Measurements from ENCODE around the gene PCDHGA12.

PCDHGA12 gene

GRCh38 chr5:141439411-141440141 lies 9.3 kb downstream of the PCDHGA12 start:
- DNase-seq (ENCODE audit: low read depth, low spot score): no peak

GRCh38 chr5:141440341-141440740 lies 10.0 kb downstream of the PCDHGA12 start:
- no peak for DNase-seq (ENCODE audit: low read depth, low spot score)

GRCh38 chr5:141441571-141442170 lies 11.4 kb downstream of the PCDHGA12 start:
- DNase-seq (ENCODE audit: low read depth, low spot score): no peak

DNA sequence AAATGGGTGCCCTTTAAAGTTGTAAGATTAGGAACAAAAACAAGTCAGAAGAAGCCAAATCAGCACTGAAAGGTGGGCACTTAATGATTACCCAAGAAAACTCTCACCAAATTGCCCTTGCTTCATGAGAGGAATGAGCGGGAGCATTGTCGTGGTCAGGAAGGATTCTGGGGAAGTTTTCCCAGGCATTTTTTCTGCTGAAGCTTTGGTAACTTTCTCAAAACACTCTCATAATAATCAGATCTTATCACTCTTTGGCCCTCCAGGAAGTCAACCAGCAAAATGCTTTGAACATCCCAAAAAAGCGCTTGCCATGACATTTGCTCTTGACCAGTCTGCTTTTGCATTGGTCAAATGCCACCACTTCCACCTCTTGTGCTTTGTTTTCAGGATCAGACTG lies 35.0 kb downstream of the PCDHGA12 start:
- DNase-seq (ENCODE audit: low read depth, low spot score): no peak

GRCh38 chr5:141475625-141476131 lies 45.4 kb downstream of the PCDHGA12 start, which contains the start of gene PCDHGC3:
Gene PCDHGC3, plus strand, starts transcription at chr5:141475966. Its CDS starts 151 bp downstream, at chr5:141476117.
- DNase-seq (ENCODE audit: low read depth, low spot score): no peak

DNA sequence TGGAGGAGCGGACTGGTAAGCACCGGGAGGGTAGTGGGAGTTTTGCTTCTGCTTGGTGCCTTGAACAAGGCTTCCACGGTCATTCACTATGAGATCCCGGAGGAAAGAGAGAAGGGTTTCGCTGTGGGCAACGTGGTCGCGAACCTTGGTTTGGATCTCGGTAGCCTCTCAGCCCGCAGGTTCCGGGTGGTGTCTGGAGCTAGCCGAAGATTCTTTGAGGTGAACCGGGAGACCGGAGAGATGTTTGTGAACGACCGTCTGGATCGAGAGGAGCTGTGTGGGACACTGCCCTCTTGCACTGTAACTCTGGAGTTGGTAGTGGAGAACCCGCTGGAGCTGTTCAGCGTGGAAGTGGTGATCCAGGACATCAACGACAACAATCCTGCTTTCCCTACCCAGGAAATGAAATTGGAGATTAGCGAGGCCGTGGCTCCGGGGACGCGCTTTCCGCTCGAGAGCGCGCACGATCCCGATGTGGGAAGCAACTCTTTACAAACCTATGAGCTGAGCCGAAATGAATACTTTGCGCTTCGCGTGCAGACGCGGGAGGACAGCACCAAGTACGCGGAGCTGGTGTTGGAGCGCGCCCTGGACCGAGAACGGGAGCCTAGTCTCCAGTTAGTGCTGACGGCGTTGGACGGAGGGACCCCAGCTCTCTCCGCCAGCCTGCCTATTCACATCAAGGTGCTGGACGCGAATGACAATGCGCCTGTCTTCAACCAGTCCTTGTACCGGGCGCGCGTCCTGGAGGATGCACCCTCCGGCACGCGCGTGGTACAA lies 46.0 kb downstream of the PCDHGA12 start:
- no peak for DNase-seq (ENCODE audit: low read depth, low spot score)

GRCh38 chr5:141477044-141477575 lies 46.8 kb downstream of the PCDHGA12 start:
- DNase-seq (ENCODE audit: low read depth, low spot score): no peak

DNA sequence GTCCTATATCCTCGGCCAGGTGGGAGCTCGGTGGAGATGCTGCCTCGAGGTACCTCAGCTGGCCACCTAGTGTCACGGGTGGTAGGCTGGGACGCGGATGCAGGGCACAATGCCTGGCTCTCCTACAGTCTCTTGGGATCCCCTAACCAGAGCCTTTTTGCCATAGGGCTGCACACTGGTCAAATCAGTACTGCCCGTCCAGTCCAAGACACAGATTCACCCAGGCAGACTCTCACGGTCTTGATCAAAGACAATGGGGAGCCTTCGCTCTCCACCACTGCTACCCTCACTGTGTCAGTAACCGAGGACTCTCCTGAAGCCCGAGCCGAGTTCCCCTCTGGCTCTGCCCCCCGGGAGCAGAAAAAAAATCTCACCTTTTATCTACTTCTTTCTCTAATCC lies 47.5 kb downstream of the PCDHGA12 start:
- DNase-seq (ENCODE audit: low read depth, low spot score): no peak

DNA sequence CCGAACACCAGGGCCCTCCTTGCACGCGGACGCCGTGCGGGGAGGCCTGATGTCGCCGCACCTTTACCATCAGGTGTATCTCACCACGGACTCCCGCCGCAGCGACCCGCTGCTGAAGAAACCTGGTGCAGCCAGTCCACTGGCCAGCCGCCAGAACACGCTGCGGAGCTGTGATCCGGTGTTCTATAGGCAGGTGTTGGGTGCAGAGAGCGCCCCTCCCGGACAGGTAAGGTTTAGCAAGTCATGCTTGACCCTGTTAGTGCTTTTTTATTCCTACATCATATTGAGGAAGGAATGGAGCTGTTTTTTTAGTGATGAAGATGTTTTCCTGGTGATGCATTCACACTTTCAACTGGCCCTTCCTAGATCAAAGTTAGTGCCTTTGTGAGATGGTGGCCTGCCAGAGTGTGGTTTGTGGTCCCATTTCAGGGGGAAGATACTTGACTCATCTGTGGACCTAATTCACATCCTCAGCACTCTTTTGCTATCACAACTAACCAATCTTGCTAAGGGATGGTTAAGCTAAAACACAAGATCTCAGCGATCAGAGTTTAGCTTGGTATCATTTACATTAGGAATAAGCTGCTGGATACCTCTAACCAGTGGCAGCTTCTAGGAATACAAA lies 48.1 kb downstream of the PCDHGA12 start:
- no peak for DNase-seq (ENCODE audit: low read depth, low spot score)

- no peak for DNase-seq (ENCODE audit: low read depth, low spot score)
These were observed 49.5 kb downstream of the PCDHGA12 start for GRCh38 chr5:141479776-141480175.
